ENCODE results near the gene ABHD17C. TPM values are rescaled to one million over a fixed set of nuclear protein-coding genes. Genes with fewer than 3 reads are reported as not detected.

Gene ABHD17C
- total RNA-seq, 1 donor from 2014 or later, result 6.5 TPM

GRCh38 chr15:80668546-80669236 lies 26.4 kb upstream of the ABHD17C start:
- Histone ChIP-seq H3K36me3 (ENCODE audit: control insufficient read depth, insufficient read depth, low read length) (no peaks in the 10 kb centered on the region), H3K4me3 (ENCODE audit: low read depth, low read length) (no peak overlapping the region), H3K27me3 (ENCODE audit: control insufficient read depth, insufficient read depth, low read length) (no peaks in the 10 kb centered on the region)
- DNase-seq (ENCODE audit: low read depth), result no peak
- no peak for TF ChIP-seq CTCF (IDR thresholded peaks at IDR 0.05; ENCODE audit: insufficient read depth, low read length, poor library complexity, severe bottlenecking)

GRCh38 chr15:80669663-80670273 lies 25.3 kb upstream of the ABHD17C start:
- Histone ChIP-seq H3K27me3 (ENCODE audit: control insufficient read depth, insufficient read depth, low read length) (no peaks in the 10 kb centered on the region), H3K4me3 (ENCODE audit: low read depth, low read length) (no peak overlapping the region), H3K36me3 (ENCODE audit: control insufficient read depth, insufficient read depth, low read length) (no peaks in the 10 kb centered on the region)
- no peak for TF ChIP-seq CTCF (IDR thresholded peaks at IDR 0.05; ENCODE audit: insufficient read depth, low read length, poor library complexity, severe bottlenecking)
- no peak for DNase-seq (ENCODE audit: low read depth)

- no peak overlapping the region for H3K4me3 ChIP-seq (ENCODE audit: low read depth, low read length)
- no peaks in the 10 kb centered on the region for H3K36me3 ChIP-seq (ENCODE audit: control insufficient read depth, insufficient read depth, low read length)
- TF ChIP-seq CTCF (IDR thresholded peaks at IDR 0.05; ENCODE audit: insufficient read depth, low read length, poor library complexity, severe bottlenecking), result no peak
- H3K27me3 ChIP-seq (ENCODE audit: control insufficient read depth, insufficient read depth, low read length), result no peaks in the 10 kb centered on the region
- no peak for DNase-seq (ENCODE audit: low read depth)
Observed at GRCh38 chr15:80673561-80674244, 21.4 kb upstream of the ABHD17C start.

GRCh38 chr15:80674245-80674614 lies 20.9 kb upstream of the ABHD17C start:
- H3K36me3 ChIP-seq (ENCODE audit: control insufficient read depth, insufficient read depth, low read length), result no peaks in the 10 kb centered on the region
- no peaks in the 10 kb centered on the region for H3K27me3 ChIP-seq (ENCODE audit: control insufficient read depth, insufficient read depth, low read length)
- DNase-seq (ENCODE audit: low read depth), result no peak
- no peak for TF ChIP-seq CTCF (IDR thresholded peaks at IDR 0.05; ENCODE audit: insufficient read depth, low read length, poor library complexity, severe bottlenecking)
- no peak overlapping the region for H3K4me3 ChIP-seq (ENCODE audit: low read depth, low read length)

- DNase-seq (ENCODE audit: low read depth), result no peak
- no peak overlapping the region for H3K4me3 ChIP-seq (ENCODE audit: low read depth, low read length)
- H3K36me3 ChIP-seq (ENCODE audit: control insufficient read depth, insufficient read depth, low read length), result no peaks in the 10 kb centered on the region
- H3K27me3 ChIP-seq (ENCODE audit: control insufficient read depth, insufficient read depth, low read length), result no peaks in the 10 kb centered on the region
- no peak for TF ChIP-seq CTCF (IDR thresholded peaks at IDR 0.05; ENCODE audit: insufficient read depth, low read length, poor library complexity, severe bottlenecking)
Observed at GRCh38 chr15:80677041-80677440, 18.1 kb upstream of the ABHD17C start.

Data from kidney epithelial cell (primary cell).